ENCODE data around the gene PFDN2.

Gene PFDN2

GRCh38 chr1:161106431-161106830, 11.4 kb downstream of the PFDN2 start:
- Histone ChIP-seq H3K4me3 (no peak overlapping the region), H3K27ac (no peak overlapping the region)
- TF ChIP-seq CTCF (IDR thresholded peaks at IDR 0.05) = no peak
- DNase-seq (ENCODE audit: low spot score) = no peak

- no peak for DNase-seq (ENCODE audit: low spot score)
- no peak overlapping the region for H3K27ac ChIP-seq
- H3K4me3 ChIP-seq = no peak overlapping the region
- no peak for TF ChIP-seq CTCF (IDR thresholded peaks at IDR 0.05)
These were observed 17.3 kb downstream of the PFDN2 start for GRCh38 chr1:161100556-161100955.

- Histone ChIP-seq H3K27ac (peak overlapping the region in 1 of 2 donors; percentile 78), H3K4me3 (peak overlapping the region; percentile 76)
- DNase-seq (ENCODE audit: low spot score) = no peak
- no peak for TF ChIP-seq CTCF (IDR thresholded peaks at IDR 0.05)
These were observed 18.6 kb downstream of the PFDN2 start for GRCh38 chr1:161099090-161099802.

GRCh38 chr1:161098210-161099068, 19.4 kb downstream of the PFDN2 start, which contains the start of gene KLHDC9:
Gene KLHDC9, plus strand, starts transcription at chr1:161098361. Its CDS starts 175 bp downstream, at chr1:161098536.
- Histone ChIP-seq H3K27ac (peak within 1 kb of the TSS; percentile 69 to 78), H3K4me3 (peak within 1 kb of the TSS; percentile 76)
- DNase-seq (ENCODE audit: low spot score) = no peak
- no peak for TF ChIP-seq CTCF (IDR thresholded peaks at IDR 0.05)

GRCh38 chr1:161096530-161096929, 21.3 kb downstream of the PFDN2 start:
- TF ChIP-seq CTCF (IDR thresholded peaks at IDR 0.05) = no peak
- no peak for DNase-seq (ENCODE audit: low spot score)
- Histone ChIP-seq H3K4me3 (no peak overlapping the region), H3K27ac (peak overlapping the region in 1 of 2 donors; percentile 52)

GRCh38 chr1:161096015-161096414, 21.8 kb downstream of the PFDN2 start:
- TF ChIP-seq CTCF (IDR thresholded peaks at IDR 0.05) = no peak
- no peak for DNase-seq (ENCODE audit: low spot score)
- Histone ChIP-seq H3K4me3 (no peak overlapping the region), H3K27ac (peak overlapping the region in 1 of 2 donors; percentile 13)
